ENCODE data around the gene TNMD.
A peak's percentile ranks its signal among the peaks of the same experiment; 100 is the strongest.
"Not testable (repeated sequence)": the region's sequence is repeated elsewhere in the genome, so short reads cannot be mapped to it uniquely, and the experiment has no call there.

TNMD gene

GRCh38 chrX:100584611-100585010 is at the start of gene TNMD:
Gene TNMD (plus strand): TSS chrX:100584936. CDS start chrX:100585019, 83 bp downstream.
- no peak for DNase-seq (ENCODE audit: low read depth)

GRCh38 chrX:100565534-100565933 is 19.2 kb upstream of the TNMD start:
- not testable (repeated sequence) for DNase-seq (ENCODE audit: low read depth)

- DNase-seq (ENCODE audit: low read depth): no peak
Measured at GRCh38 chrX:100586747-100587146, 2.0 kb downstream of the TNMD start.

GRCh38 chrX:100587861-100588260 is 3.1 kb downstream of the TNMD start:
- DNase-seq (ENCODE audit: low read depth): peak; percentile 39

GRCh38 chrX:100591256-100592051 is 6.7 kb downstream of the TNMD start:
- no peak for DNase-seq (ENCODE audit: low read depth)

GRCh38 chrX:100593126-100593525 is 8.4 kb downstream of the TNMD start:
- DNase-seq (ENCODE audit: low read depth): no peak

GRCh38 chrX:100593581-100593980 is 8.8 kb downstream of the TNMD start:
- no peak for DNase-seq (ENCODE audit: low read depth)

GRCh38 chrX:100596601-100597000 is 11.9 kb downstream of the TNMD start:
- no peak for DNase-seq (ENCODE audit: low read depth)

- no peak for DNase-seq (ENCODE audit: low read depth)
Measured at GRCh38 chrX:100599456-100599855, 14.7 kb downstream of the TNMD start.

- no peak for DNase-seq (ENCODE audit: low read depth)
Measured at GRCh38 chrX:100600340-100600739, 15.6 kb downstream of the TNMD start.

GRCh38 chrX:100600758-100601157 is 16.0 kb downstream of the TNMD start:
- no peak for DNase-seq (ENCODE audit: low read depth)

- DNase-seq (ENCODE audit: low read depth): no peak
Measured at GRCh38 chrX:100606753-100607152, 22.0 kb downstream of the TNMD start.

GRCh38 chrX:100609591-100609990 is 24.9 kb downstream of the TNMD start:
- peak; percentile 1 for DNase-seq (ENCODE audit: low read depth)

- no peak for DNase-seq (ENCODE audit: low read depth)
Measured at GRCh38 chrX:100611951-100612350, 27.2 kb downstream of the TNMD start.

- DNase-seq (ENCODE audit: low read depth): peak; percentile 58
Measured at GRCh38 chrX:100615005-100615404, 30.3 kb downstream of the TNMD start.

GRCh38 chrX:100623001-100623400 is 38.3 kb downstream of the TNMD start:
- no peak for DNase-seq (ENCODE audit: low read depth)

- no peak for DNase-seq (ENCODE audit: low read depth)
Measured at GRCh38 chrX:100625985-100626491, 41.3 kb downstream of the TNMD start.

- DNase-seq (ENCODE audit: low read depth): no peak
Measured at GRCh38 chrX:100635040-100635439, 50.3 kb downstream of the TNMD start.

- DNase-seq (ENCODE audit: low read depth): no peak
Measured at GRCh38 chrX:100635989-100636320, 51.2 kb downstream of the TNMD start.

- DNase-seq (ENCODE audit: low read depth): peak; percentile 76
Measured at GRCh38 chrX:100636321-100636991, 51.7 kb downstream of the TNMD start, which contains the start of gene TSPAN6. Gene TSPAN6 (minus strand): TSS chrX:100636806. CDS start chrX:100636694, 112 bp downstream.

GRCh38 chrX:100642290-100642689 is 57.6 kb downstream of the TNMD start:
- DNase-seq (ENCODE audit: low read depth): no peak

GRCh38 chrX:100643212-100643611 is 58.5 kb downstream of the TNMD start:
- DNase-seq (ENCODE audit: low read depth): no peak
